PFSK-1 (cell line): ENCODE measurements around the gene UVSSA.

ENCODE experiments used
- FOXP2 ChIP-seq: optimal IDR thresholded peaks from 2 replicates; pipeline ENCODE3; 2011; ENCODE audit warnings: borderline replicate concordance, control low read depth, inconsistent platforms; ENCODE audit not compliant: insufficient read depth; ENCODE audit errors: extremely low read length, extremely low read depth
- POLR2AphosphoS5 ChIP-seq: IDR thresholded peaks from 2 replicates; pipeline ENCODE4 v1.6.1; 2012; ENCODE audit warnings: low read depth, mild to moderate bottlenecking, control low read depth, low read length, moderate library complexity
- REST ChIP-seq, 2 experiments: IDR thresholded peaks; 2 replicates each; pipeline versions ENCODE4 v1.6.1 to v1.8.0; 2011 to 2012; ENCODE audit warnings: low read depth in 2 of 2, low read length in 2 of 2, control low read depth in 1 of 2, inconsistent platforms in 1 of 2, mild to moderate bottlenecking in 1 of 2, moderate library complexity in 1 of 2; ENCODE audit not compliant: insufficient read depth in 1 of 2
- SIN3A ChIP-seq: IDR thresholded peaks from 2 replicates; pipeline ENCODE4 v1.6.1; 2012; ENCODE audit warnings: mild to moderate bottlenecking, low read length, moderate library complexity, borderline replicate concordance; ENCODE audit not compliant: insufficient read depth
- TAF1 ChIP-seq: IDR thresholded peaks from 2 replicates; pipeline ENCODE4 v1.6.1; 2012; ENCODE audit warnings: low read length, control low read depth, borderline replicate concordance; ENCODE audit not compliant: insufficient read depth

UVSSA gene

GRCh38 chr4:1409491-1410425 lies 62.8 kb downstream of the UVSSA start:
- TF ChIP-seq FOXP2 (no peak), SIN3A (no peak), POLR2AphosphoS5 (no peak), TAF1 (no peak), REST (IDR thresholded peaks at IDR 0.05; ENCODE audit: insufficient read depth in 1 of 2, low read depth in 2 of 2, low read length in 2 of 2) (no peak)

DNA sequence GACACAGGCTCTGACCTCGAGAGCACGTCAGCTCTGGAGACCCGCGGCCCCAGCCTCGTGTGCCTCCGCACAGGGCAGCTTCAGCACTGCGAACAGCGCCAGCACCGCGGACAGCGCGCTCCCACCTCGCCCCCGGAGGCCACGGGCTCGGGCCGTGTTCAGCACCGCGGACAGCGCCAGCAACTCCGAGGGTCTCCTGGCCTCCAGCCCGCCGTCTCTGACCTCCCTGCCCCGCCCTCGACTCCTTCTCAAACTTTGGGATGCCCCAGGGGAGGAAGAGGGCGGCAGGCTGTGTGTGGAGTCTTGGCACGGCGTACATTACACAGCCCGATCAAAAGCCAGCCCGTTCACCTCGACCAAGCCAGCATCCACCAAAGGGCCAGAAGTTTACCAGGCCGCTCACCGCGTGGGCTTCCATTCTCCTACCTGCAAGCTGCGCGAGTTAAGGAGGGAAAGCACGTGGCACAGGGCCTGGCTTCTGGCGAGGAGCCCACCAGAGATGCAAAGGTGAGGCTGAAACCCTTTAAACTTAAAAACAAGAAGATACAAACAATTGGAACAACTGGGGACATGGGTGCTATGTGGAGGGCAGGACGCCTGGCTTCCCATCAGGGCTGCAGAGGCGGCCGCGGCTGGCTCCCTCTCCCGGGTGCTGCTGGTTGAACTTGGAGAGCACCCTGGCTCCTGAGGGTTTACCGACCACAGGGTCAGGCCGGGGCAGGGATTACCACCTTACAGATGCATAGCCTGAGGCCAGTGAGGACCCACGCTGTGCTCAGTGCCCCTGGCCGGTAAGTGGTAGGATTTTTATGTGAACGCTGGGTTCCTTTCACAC lies 63.7 kb downstream of the UVSSA start:
- TF ChIP-seq FOXP2 (peak; percentile 57), POLR2AphosphoS5 (no peak), TAF1 (no peak), SIN3A (peak; percentile 99), REST (IDR thresholded peaks at IDR 0.05; ENCODE audit: insufficient read depth in 1 of 2, low read depth in 2 of 2, low read length in 2 of 2) (peak; percentile 98)

- TF ChIP-seq SIN3A (no peak), REST (IDR thresholded peaks at IDR 0.05; ENCODE audit: insufficient read depth in 1 of 2, low read depth in 2 of 2, low read length in 2 of 2) (peak in 1 of 2 experiments; percentile 2; a peak in 1 of 4 replicates)
These were observed 64.7 kb downstream of the UVSSA start for GRCh38 chr4:1411436-1412375.

- no peak for TF ChIP-seq TAF1
- no peak for TF ChIP-seq REST (IDR thresholded peaks at IDR 0.05; ENCODE audit: insufficient read depth in 1 of 2, low read depth in 2 of 2, low read length in 2 of 2)
- TF ChIP-seq POLR2AphosphoS5 = no peak
- no peak for TF ChIP-seq SIN3A
These were observed 65.6 kb downstream of the UVSSA start for GRCh38 chr4:1412376-1413203.
